H9 (cell line): Measurements from ENCODE around the gene PCED1A. TPM values are rescaled to one million over a fixed set of nuclear protein-coding genes. Genes with fewer than 3 reads are reported as not detected.

Experiments used
- DNase-seq: peaks from one replicate; pipeline ENCODE4 v3.0.0-alpha.2; 2017
- H2AFZ ChIP-seq: one replicate; pipeline ENCODE4 v1.6.1; 2013; ENCODE audit warnings: mild to moderate bottlenecking, low read length, control low read depth, moderate library complexity
- H2AK5ac ChIP-seq: 2 replicates; pipeline ENCODE4 v1.6.1; 2013; ENCODE audit warnings: low read length, control low read depth, mixed read lengths; ENCODE audit not compliant: insufficient read length
- H2BK120ac ChIP-seq: one replicate; pipeline ENCODE4 v1.6.1; 2013; ENCODE audit warnings: low read depth, mild to moderate bottlenecking, low read length, control low read depth, inconsistent platforms; ENCODE audit not compliant: poor library complexity, severe bottlenecking
- H2BK12ac ChIP-seq: 2 replicates; pipeline ENCODE4 v1.6.1; 2013; ENCODE audit warnings: low read length, control low read depth, mixed read lengths, low read depth; ENCODE audit not compliant: insufficient read length
- H2BK15ac ChIP-seq: 2 replicates; pipeline ENCODE4 v1.6.1; 2013; ENCODE audit warnings: low read depth, low read length, control low read depth
- H2BK20ac ChIP-seq: one replicate; pipeline ENCODE4 v1.6.1; 2013; ENCODE audit warnings: low read depth, mild to moderate bottlenecking, low read length, control low read depth, inconsistent platforms; ENCODE audit not compliant: poor library complexity, severe bottlenecking
- H2BK5ac ChIP-seq: 2 replicates; pipeline ENCODE4 v1.6.1; 2013; ENCODE audit warnings: low read length, control low read depth, mixed read lengths; ENCODE audit not compliant: insufficient read length
- H3K14ac ChIP-seq: 2 replicates; pipeline ENCODE4 v1.6.1; 2013; ENCODE audit warnings: low read length, control low read depth; ENCODE audit not compliant: insufficient read depth
- H3K18ac ChIP-seq: 2 replicates; pipeline ENCODE4 v1.6.1; 2013; ENCODE audit warnings: low read depth, mild to moderate bottlenecking, mixed read lengths, low read length, control low read depth; ENCODE audit not compliant: insufficient read length
- H3K23ac ChIP-seq: 2 replicates; pipeline ENCODE4 v1.6.1; 2013; ENCODE audit warnings: low read length, control low read depth, mixed read lengths, low read depth; ENCODE audit not compliant: insufficient read length
- H3K23me2 ChIP-seq: 2 replicates; pipeline ENCODE4 v1.6.1; 2013; ENCODE audit warnings: low read depth, mild to moderate bottlenecking, mixed read lengths, low read length, control low read depth; ENCODE audit not compliant: insufficient read length, poor library complexity, severe bottlenecking
- H3K27ac ChIP-seq: 2 replicates; pipeline ENCODE4 v1.5.1; 2013; ENCODE audit warnings: low read length, control low read depth, mixed read lengths, low read depth; ENCODE audit not compliant: insufficient read length
- H3K27me3 ChIP-seq: 2 replicates; pipeline ENCODE4 v1.6.1; 2013; ENCODE audit warnings: low read length, control low read depth, inconsistent platforms; ENCODE audit not compliant: insufficient read depth
- H3K4ac ChIP-seq: 2 replicates; pipeline ENCODE4 v1.6.1; 2013; ENCODE audit warnings: low read depth, mild to moderate bottlenecking, control low read depth, inconsistent platforms, low read length, moderate library complexity
- H3K4me1 ChIP-seq: 2 replicates; pipeline ENCODE4 v1.6.1; 2013; ENCODE audit warnings: low read length, control low read depth, inconsistent platforms; ENCODE audit not compliant: insufficient read depth
- H3K4me2 ChIP-seq: 2 replicates; pipeline ENCODE4 v1.6.1; 2013; ENCODE audit warnings: low read length, control low read depth, mixed read lengths; ENCODE audit not compliant: insufficient read length, insufficient read depth
- H3K56ac ChIP-seq: 2 replicates; pipeline ENCODE4 v1.6.1; 2013; ENCODE audit warnings: low read depth, mild to moderate bottlenecking, mixed read lengths, low read length, control low read depth; ENCODE audit not compliant: insufficient read length
- H3K79me1 ChIP-seq: 2 replicates; pipeline ENCODE4 v1.6.1; 2013; ENCODE audit warnings: low read depth, mild to moderate bottlenecking, moderate library complexity, low read length, control low read depth, inconsistent platforms; ENCODE audit not compliant: insufficient read depth, poor library complexity, severe bottlenecking
- H3K79me2 ChIP-seq: 2 replicates; pipeline ENCODE4 v1.6.1; 2013; ENCODE audit warnings: low read length, control low read depth, inconsistent platforms; ENCODE audit not compliant: insufficient read depth
- H3K9ac ChIP-seq: 2 replicates; pipeline ENCODE4 v1.6.1; 2013; ENCODE audit warnings: low read length, control low read depth, mixed read lengths; ENCODE audit not compliant: insufficient read length; ENCODE audit errors: extremely low read depth
- H3K9me3 ChIP-seq: one replicate; pipeline ENCODE4 v1.6.1; 2013; ENCODE audit warnings: low read depth, low read length, inconsistent platforms; ENCODE audit not compliant: control insufficient read depth
- H3T11ph ChIP-seq: one replicate; pipeline ENCODE4 v1.6.1; 2013; ENCODE audit warnings: mild to moderate bottlenecking, low read length, control low read depth, inconsistent platforms
- H4K20me1 ChIP-seq: one replicate; pipeline ENCODE4 v1.6.1; 2013; ENCODE audit not compliant: control insufficient read depth, insufficient read length, insufficient read depth
- H4K5ac ChIP-seq: 2 replicates; pipeline ENCODE4 v1.6.1; 2013; ENCODE audit warnings: low read depth, mild to moderate bottlenecking, mixed read lengths, low read length, control low read depth; ENCODE audit not compliant: insufficient read length
- H4K8ac ChIP-seq: replicated peaks from 2 replicates; pipeline ENCODE4 v1.6.1; 2013; ENCODE audit warnings: low read length, control low read depth, mixed read lengths, low read depth; ENCODE audit not compliant: insufficient read length
- H4K91ac ChIP-seq: 2 replicates; pipeline ENCODE4 v1.6.1; 2013; ENCODE audit warnings: low read depth, mild to moderate bottlenecking, moderate library complexity, mixed read lengths, low read length, control low read depth; ENCODE audit not compliant: insufficient read length
- H3K27ac Mint-ChIP-seq, 3 experiments: 2 replicates in 2 of 3; 3 replicates in 1 of 3; pipeline ENCODE4 v1.8.0; 2020 to 2021; ENCODE audit warnings: mixed read lengths in 3 of 3, mild to moderate bottlenecking in 1 of 3, moderate library complexity in 1 of 3
- H3K27me3 Mint-ChIP-seq: 2 replicates; pipeline ENCODE4 v1.8.0; 2021; ENCODE audit warnings: low read depth, mild to moderate bottlenecking, moderate library complexity, mixed read lengths
- H3K36me3 Mint-ChIP-seq, 3 experiments: 2 replicates in 2 of 3; 3 replicates in 1 of 3; pipeline ENCODE4 v1.8.0; 2020 to 2021; ENCODE audit warnings: low read depth in 3 of 3, mixed read lengths in 3 of 3; ENCODE audit not compliant: insufficient read depth in 1 of 3
- H3K4me1 Mint-ChIP-seq, 2 experiments: 2 replicates each; pipeline ENCODE4 v1.8.0; 2020; ENCODE audit warnings: mixed read lengths in 2 of 2
- H3K4me3 Mint-ChIP-seq, 2 experiments: 2 replicates in 1 of 2; 3 replicates in 1 of 2; pipeline ENCODE4 v1.8.0; 2020 to 2021; ENCODE audit warnings: mild to moderate bottlenecking in 2 of 2, mixed read lengths in 2 of 2, moderate library complexity in 1 of 2
- H3K9me3 Mint-ChIP-seq, 2 experiments: 2 replicates in 1 of 2; 3 replicates in 1 of 2; pipeline ENCODE4 v1.8.0; 2020; ENCODE audit warnings: mild to moderate bottlenecking in 2 of 2, mixed read lengths in 2 of 2, moderate library complexity in 1 of 2
- WGBS: extraction: QIAGEN DNeasy Blood & Tissue Kit; methylation state at CpG from one replicate; pipeline ENCODE4 v1.1.7; 2013; ENCODE audit warnings: missing lambda C conversion rate, low lambda C conversion rate, mixed read lengths; ENCODE audit not compliant: insufficient read length; ENCODE audit errors: extremely low coverage; 5-methylcytosine and 5-hydroxymethylcytosine counted together
- total RNA-seq: library from RNA; stranded (reverse); gene quantifications from 2 replicates; pipeline ENCODE4 v1.2.1, GENCODE V29; 2021
- TF ChIP-seq, protein P1 (sequence below): fragments of 200-600 bp; sonication (generic); conservative IDR thresholded peaks from 3 replicates; pipeline ENCODE4 v1.8.0; 2021; ENCODE audit warnings: antibody characterized with exemption, mild to moderate bottlenecking

The PCED1A gene
- total RNA-seq, 1 experiment from 2014 or later, result 30.8 TPM

DNA sequence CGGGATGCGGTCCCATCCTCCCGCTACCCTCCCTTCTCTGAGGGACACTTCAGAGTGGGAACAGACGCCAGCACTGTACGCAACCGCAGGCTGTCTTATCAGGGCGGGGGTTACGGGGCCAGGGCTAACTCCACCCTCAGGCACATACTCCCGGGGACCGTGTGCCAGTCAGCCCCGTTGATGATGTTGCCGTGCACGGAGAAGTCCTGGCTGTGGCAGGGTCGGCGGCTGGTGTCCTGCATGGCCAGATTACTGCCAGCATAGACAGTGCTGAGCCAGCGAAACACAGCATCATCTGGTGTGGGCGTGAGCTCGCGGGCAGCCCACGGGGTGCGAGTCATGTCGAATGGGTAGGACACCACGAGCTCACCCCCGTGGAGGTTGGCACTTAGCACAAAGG lies 45.0 kb downstream of the PCED1A start:
- H3K23me2 ChIP-seq, result no peaks in the 10 kb centered on the region
- no peaks in the 10 kb centered on the region for H3K9me3 ChIP-seq
- H3K23ac ChIP-seq, result no peak overlapping the region
- H2BK120ac ChIP-seq, result no peak overlapping the region
- no peak for DNase-seq
- Mint-ChIP-seq H3K27me3 (peaks cover 6% of the 10 kb centered on the region), H3K9me3 (no peaks in the 10 kb centered on the region; a peak in 1 of 5 replicates), H3K4me1 (peaks cover 14 to 15% of the 10 kb centered on the region in 2 experiments), H3K27ac (no peak overlapping the region; a peak in 1 of 7 replicates), H3K4me3 (no peak overlapping the region), H3K36me3 (peaks cover 23 to 66% (median 38%) of the 10 kb centered on the region in 3 experiments)
- no peak overlapping the region for H4K5ac ChIP-seq
- no peak overlapping the region for H4K8ac ChIP-seq
- H3K18ac ChIP-seq, result no peak overlapping the region
- no peak overlapping the region for H3K4me2 ChIP-seq
- TF ChIP-seq, protein P1, sequence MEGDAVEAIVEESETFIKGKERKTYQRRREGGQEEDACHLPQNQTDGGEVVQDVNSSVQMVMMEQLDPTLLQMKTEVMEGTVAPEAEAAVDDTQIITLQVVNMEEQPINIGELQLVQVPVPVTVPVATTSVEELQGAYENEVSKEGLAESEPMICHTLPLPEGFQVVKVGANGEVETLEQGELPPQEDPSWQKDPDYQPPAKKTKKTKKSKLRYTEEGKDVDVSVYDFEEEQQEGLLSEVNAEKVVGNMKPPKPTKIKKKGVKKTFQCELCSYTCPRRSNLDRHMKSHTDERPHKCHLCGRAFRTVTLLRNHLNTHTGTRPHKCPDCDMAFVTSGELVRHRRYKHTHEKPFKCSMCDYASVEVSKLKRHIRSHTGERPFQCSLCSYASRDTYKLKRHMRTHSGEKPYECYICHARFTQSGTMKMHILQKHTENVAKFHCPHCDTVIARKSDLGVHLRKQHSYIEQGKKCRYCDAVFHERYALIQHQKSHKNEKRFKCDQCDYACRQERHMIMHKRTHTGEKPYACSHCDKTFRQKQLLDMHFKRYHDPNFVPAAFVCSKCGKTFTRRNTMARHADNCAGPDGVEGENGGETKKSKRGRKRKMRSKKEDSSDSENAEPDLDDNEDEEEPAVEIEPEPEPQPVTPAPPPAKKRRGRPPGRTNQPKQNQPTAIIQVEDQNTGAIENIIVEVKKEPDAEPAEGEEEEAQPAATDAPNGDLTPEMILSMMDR, result no peak
- H3K9ac ChIP-seq, result no peak overlapping the region
- H3K27me3 ChIP-seq, result no peaks in the 10 kb centered on the region
- H3K79me2 ChIP-seq, result no peaks in the 10 kb centered on the region
- no peak overlapping the region for H2BK15ac ChIP-seq
- H2AFZ ChIP-seq, result no peak overlapping the region
- no peak overlapping the region for H3K4ac ChIP-seq
- no peak overlapping the region for H2AK5ac ChIP-seq
- WGBS, result no CpG with 5 or more reads among the region's 24 CpGs
- H3K4me1 ChIP-seq, result no peaks in the 10 kb centered on the region; the same call in 1 of the 2 replicates
- no peak overlapping the region for H3K14ac ChIP-seq
- no peak overlapping the region for H2BK20ac ChIP-seq
- no peak overlapping the region for H3T11ph ChIP-seq
- no peak overlapping the region for H2BK5ac ChIP-seq
- no peak overlapping the region for H3K27ac ChIP-seq
- H4K20me1 ChIP-seq, result no peaks in the 10 kb centered on the region
- no peaks in the 10 kb centered on the region for H3K79me1 ChIP-seq
- H4K91ac ChIP-seq, result no peak overlapping the region
- no peak overlapping the region for H2BK12ac ChIP-seq
- H3K56ac ChIP-seq, result no peak overlapping the region
